Measurements from ENCODE around the gene GNAT2. TPM values are rescaled to one million over a fixed set of nuclear protein-coding genes. Genes with fewer than 3 reads are reported as not detected.

The GNAT2 gene
- total and polyA plus RNA-seq, 4 donors, result 0.24 TPM; not detected in 3

DNA sequence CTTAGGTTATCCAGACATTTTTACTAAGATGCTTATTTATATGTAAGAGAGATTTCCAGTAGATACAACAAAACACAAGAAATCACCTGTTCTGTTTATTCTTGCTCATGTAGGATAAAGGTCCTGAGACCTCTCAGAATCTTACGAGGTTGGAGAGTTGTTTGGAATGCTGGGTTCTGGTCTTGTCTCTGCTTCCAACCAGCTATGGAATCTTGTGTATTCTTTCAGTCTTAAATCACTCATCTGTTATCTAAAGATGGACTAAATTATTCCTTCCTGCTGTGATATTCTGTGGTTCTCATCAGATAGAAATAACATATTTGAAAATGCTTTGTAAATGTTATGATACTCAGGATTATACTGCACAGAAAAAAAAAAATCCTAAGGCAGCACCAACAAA, 21.3 kb downstream of the GNAT2 start:
- DNase-seq, result no peak
- no peak for TF ChIP-seq CTCF (IDR thresholded peaks at IDR 0.05; ENCODE audit: control extremely low read depth, extremely low read depth)
- peaks cover under 1 to 14% (median 4%) of the 10 kb centered on the region in 4 donors for H3K36me3 ChIP-seq (ENCODE audit: control insufficient read depth in 4 of 4, insufficient read depth in 4 of 4, low read length in 4 of 4)
- H3K27me3 ChIP-seq (ENCODE audit: control insufficient read depth in 3 of 3, insufficient read depth in 3 of 3, low read length in 2 of 3), result no peaks in the 10 kb centered on the region
- no peak for ATAC-seq (ENCODE audit: insufficient read depth, low FRiP score)
- no peak overlapping the region for H3K4me3 ChIP-seq
- H3K9ac ChIP-seq (ENCODE audit: insufficient read depth in 1 of 2, low read length in 2 of 2), result no peak overlapping the region
- no peaks in the 10 kb centered on the region for H3K9me3 ChIP-seq (ENCODE audit: control insufficient read depth in 4 of 4, insufficient read depth in 3 of 4, low read length in 3 of 4)
- 91 to 95% methylated on average over 1 of the region's 1 CpG for WGBS, 2 donors
- H3K27ac ChIP-seq (ENCODE audit: low read depth in 1 of 2, low read length in 1 of 2), result no peak overlapping the region
- H3K4me1 ChIP-seq (ENCODE audit: control insufficient read depth in 5 of 5, insufficient read depth in 5 of 5, low read length in 5 of 5), result no peaks in the 10 kb centered on the region

DNA sequence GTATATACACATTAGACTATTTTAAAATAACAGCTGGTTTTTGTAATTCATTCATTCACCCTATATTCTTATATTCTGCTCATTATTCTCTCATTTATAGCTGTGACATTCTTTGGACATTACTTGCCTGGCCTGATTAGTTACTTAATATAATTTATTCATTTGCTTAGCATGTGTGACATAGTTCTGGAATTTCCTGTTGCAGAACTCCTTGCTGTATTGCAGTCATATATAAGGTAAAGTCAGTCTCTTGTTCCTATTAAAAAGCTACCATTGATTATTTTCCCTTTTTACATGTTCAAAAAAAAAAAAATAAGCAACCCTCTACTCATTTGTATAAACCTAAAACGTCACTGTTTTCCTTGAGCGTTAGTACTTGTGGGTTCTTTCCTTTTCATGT, 23.9 kb downstream of the GNAT2 start:
- Histone ChIP-seq H3K9ac (ENCODE audit: insufficient read depth in 1 of 2, low read length in 2 of 2) (no peak overlapping the region), H3K27ac (ENCODE audit: low read depth in 1 of 2, low read length in 1 of 2) (no peak overlapping the region), H3K4me1 (ENCODE audit: control insufficient read depth in 5 of 5, insufficient read depth in 5 of 5, low read length in 5 of 5) (no peaks in the 10 kb centered on the region), H3K4me3 (no peak overlapping the region), H3K27me3 (ENCODE audit: control insufficient read depth in 3 of 3, insufficient read depth in 3 of 3, low read length in 2 of 3) (no peaks in the 10 kb centered on the region), H3K9me3 (ENCODE audit: control insufficient read depth in 4 of 4, insufficient read depth in 3 of 4, low read length in 3 of 4) (no peaks in the 10 kb centered on the region), H3K36me3 (ENCODE audit: control insufficient read depth in 4 of 4, insufficient read depth in 4 of 4, low read length in 4 of 4) (peaks cover 3 to 25% (median 15%) of the 10 kb centered on the region in 4 donors)
- WGBS, 2 donors, result 89 to 90% methylated on average over 2 of the region's 2 CpGs
- DNase-seq (no peak), ATAC-seq (ENCODE audit: insufficient read depth, low FRiP score) (no peak)
- TF ChIP-seq CTCF (IDR thresholded peaks at IDR 0.05; ENCODE audit: control extremely low read depth, extremely low read depth), result no peak

DNA sequence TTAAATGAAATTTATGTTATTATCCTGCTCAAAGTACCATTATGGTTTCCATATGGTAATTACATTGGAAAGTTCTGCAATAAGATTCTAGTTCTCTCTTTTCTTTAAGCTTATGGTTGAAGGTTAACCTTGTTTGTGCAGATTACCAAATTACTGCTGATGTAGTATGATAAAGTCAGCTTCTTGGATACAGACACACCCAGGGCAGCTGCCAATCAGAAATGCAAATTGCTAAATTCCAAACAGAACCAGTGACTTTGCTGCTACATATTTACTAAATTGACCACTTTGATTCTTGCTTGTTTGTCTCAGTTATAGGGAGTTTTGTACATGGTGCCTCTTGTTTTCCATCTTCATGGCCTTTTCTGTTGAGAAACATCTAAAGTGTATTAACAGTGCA, 26.5 kb downstream of the GNAT2 start:
- H3K4me1 ChIP-seq (ENCODE audit: control insufficient read depth in 5 of 5, insufficient read depth in 5 of 5, low read length in 5 of 5), result no peaks in the 10 kb centered on the region
- DNase-seq, result no peak
- H3K36me3 ChIP-seq (ENCODE audit: control insufficient read depth in 4 of 4, insufficient read depth in 4 of 4, low read length in 4 of 4), result peaks cover 4 to 28% (median 19%) of the 10 kb centered on the region in 4 donors
- H3K4me3 ChIP-seq, result no peak overlapping the region
- no peak for TF ChIP-seq CTCF (IDR thresholded peaks at IDR 0.05; ENCODE audit: control extremely low read depth, extremely low read depth)
- ATAC-seq (ENCODE audit: insufficient read depth, low FRiP score), result no peak
- H3K9me3 ChIP-seq (ENCODE audit: control insufficient read depth in 4 of 4, insufficient read depth in 3 of 4, low read length in 3 of 4), result no peaks in the 10 kb centered on the region
- H3K9ac ChIP-seq (ENCODE audit: insufficient read depth in 1 of 2, low read length in 2 of 2), result no peak overlapping the region
- H3K27me3 ChIP-seq (ENCODE audit: control insufficient read depth in 3 of 3, insufficient read depth in 3 of 3, low read length in 2 of 3), result no peaks in the 10 kb centered on the region
- H3K27ac ChIP-seq (ENCODE audit: low read depth in 1 of 2, low read length in 1 of 2), result no peak overlapping the region

- H3K27me3 ChIP-seq (ENCODE audit: control insufficient read depth in 3 of 3, insufficient read depth in 3 of 3, low read length in 2 of 3), result no peaks in the 10 kb centered on the region
- no peak overlapping the region for H3K4me3 ChIP-seq
- no peaks in the 10 kb centered on the region for H3K4me1 ChIP-seq (ENCODE audit: control insufficient read depth in 5 of 5, insufficient read depth in 5 of 5, low read length in 5 of 5)
- no peak overlapping the region for H3K27ac ChIP-seq (ENCODE audit: low read depth in 1 of 2, low read length in 1 of 2)
- H3K36me3 ChIP-seq (ENCODE audit: control insufficient read depth in 4 of 4, insufficient read depth in 4 of 4, low read length in 4 of 4), result peaks cover 7 to 55% (median 32%) of the 10 kb centered on the region in 4 donors
- DNase-seq (no peak), ATAC-seq (ENCODE audit: insufficient read depth, low FRiP score) (no peak)
- H3K9me3 ChIP-seq (ENCODE audit: control insufficient read depth in 4 of 4, insufficient read depth in 3 of 4, low read length in 3 of 4), result no peaks in the 10 kb centered on the region
- no peak overlapping the region for H3K9ac ChIP-seq (ENCODE audit: insufficient read depth in 1 of 2, low read length in 2 of 2)
- TF ChIP-seq CTCF (IDR thresholded peaks at IDR 0.05; ENCODE audit: control extremely low read depth, extremely low read depth), result no peak
Observed at GRCh38 chr1:109589679-109590078, 29.7 kb downstream of the GNAT2 start.
